ENCODE results near the gene NMNAT1.

- TF ChIP-seq CTCF (IDR thresholded peaks at IDR 0.05; ENCODE audit: poor library complexity) (no peak), EZH2 (IDR thresholded peaks at IDR 0.05; ENCODE audit: borderline replicate concordance) (no peak)
Observed at GRCh38 chr1:10031461-10031860, 88.2 kb downstream of the NMNAT1 start.
